ENCODE measurements around the gene DOCK3. TPM values are rescaled to one million over a fixed set of nuclear protein-coding genes. Genes with fewer than 3 reads are reported as not detected.

Gene DOCK3
- total RNA-seq, 1 donor from 2014 or later, result 0.52 TPM

DNA sequence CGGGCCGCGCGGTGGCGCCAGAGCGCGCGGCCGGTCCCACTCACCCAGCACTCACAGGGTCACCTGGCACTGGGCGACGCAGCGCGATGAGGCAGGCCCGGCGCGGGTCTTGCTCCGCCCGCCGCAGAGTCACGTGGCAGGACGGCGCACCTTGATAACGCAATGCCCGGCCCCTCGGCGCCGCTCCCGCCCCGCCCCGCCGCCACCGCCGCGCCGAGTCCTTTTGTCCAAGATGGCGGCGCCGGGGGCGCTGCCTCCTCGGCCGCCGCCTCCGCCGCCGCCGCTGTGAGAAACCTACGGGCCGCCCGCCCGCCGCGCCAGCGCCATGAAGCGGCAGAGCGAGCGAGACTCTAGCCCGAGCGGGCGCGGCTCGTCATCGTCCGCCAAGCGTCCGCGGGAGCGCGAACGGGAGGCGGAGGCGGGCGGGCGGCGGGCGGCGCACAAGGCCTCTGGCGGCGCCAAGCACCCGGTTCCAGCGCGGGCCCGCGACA is 716.4 kb downstream of the DOCK3 start, which contains the start of gene RBM15B:
RBM15B (plus strand) TSS at position 211 of the 491 bp plus-strand sequence; CDS start at position 326, 115 bp downstream.
- peak; percentile 41 for DNase-seq (ENCODE audit: low read depth)
- TF ChIP-seq, protein P1, sequence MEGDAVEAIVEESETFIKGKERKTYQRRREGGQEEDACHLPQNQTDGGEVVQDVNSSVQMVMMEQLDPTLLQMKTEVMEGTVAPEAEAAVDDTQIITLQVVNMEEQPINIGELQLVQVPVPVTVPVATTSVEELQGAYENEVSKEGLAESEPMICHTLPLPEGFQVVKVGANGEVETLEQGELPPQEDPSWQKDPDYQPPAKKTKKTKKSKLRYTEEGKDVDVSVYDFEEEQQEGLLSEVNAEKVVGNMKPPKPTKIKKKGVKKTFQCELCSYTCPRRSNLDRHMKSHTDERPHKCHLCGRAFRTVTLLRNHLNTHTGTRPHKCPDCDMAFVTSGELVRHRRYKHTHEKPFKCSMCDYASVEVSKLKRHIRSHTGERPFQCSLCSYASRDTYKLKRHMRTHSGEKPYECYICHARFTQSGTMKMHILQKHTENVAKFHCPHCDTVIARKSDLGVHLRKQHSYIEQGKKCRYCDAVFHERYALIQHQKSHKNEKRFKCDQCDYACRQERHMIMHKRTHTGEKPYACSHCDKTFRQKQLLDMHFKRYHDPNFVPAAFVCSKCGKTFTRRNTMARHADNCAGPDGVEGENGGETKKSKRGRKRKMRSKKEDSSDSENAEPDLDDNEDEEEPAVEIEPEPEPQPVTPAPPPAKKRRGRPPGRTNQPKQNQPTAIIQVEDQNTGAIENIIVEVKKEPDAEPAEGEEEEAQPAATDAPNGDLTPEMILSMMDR (conservative IDR thresholded peaks at IDR 0.05; ENCODE audit: low read depth, low read length), result peak; percentile 70
- peak within 1 kb of the TSS; percentile 72 for H3K4me3 ChIP-seq (ENCODE audit: low read depth, low read length)

DNA sequence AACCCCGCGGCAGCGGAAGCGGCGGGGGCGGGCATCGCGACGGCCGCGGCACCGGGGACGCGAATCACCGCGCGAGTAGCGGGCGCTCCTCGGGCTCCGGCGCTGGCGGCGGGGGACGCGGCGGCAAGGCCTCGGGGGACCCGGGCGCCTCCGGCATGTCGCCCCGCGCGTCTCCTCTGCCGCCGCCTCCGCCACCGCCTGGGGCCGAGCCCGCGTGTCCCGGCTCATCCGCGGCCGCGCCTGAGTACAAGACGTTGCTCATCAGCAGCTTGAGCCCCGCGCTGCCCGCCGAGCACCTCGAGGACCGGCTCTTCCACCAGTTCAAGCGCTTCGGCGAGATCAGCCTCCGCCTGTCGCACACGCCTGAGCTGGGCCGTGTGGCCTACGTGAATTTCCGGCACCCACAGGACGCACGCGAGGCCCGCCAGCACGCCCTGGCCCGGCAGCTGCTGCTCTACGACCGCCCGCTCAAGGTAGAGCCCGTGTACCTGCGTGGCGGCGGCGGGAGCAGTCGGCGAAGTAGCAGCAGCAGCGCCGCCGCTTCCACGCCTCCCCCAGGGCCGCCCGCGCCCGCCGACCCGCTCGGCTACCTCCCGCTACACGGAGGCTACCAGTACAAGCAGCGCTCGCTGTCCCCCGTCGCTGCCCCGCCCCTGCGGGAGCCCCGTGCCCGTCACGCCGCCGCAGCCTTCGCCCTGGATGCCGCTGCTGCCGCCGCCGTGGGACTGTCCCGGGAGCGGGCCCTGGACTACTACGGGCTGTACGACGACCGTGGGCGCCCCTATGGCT is 717.0 kb downstream of the DOCK3 start:
- peak overlapping the region; percentile 72 for H3K4me3 ChIP-seq (ENCODE audit: low read depth, low read length)
- no peak for DNase-seq (ENCODE audit: low read depth)
- TF ChIP-seq, protein P1 (conservative IDR thresholded peaks at IDR 0.05; ENCODE audit: low read depth, low read length), result no peak

DNA sequence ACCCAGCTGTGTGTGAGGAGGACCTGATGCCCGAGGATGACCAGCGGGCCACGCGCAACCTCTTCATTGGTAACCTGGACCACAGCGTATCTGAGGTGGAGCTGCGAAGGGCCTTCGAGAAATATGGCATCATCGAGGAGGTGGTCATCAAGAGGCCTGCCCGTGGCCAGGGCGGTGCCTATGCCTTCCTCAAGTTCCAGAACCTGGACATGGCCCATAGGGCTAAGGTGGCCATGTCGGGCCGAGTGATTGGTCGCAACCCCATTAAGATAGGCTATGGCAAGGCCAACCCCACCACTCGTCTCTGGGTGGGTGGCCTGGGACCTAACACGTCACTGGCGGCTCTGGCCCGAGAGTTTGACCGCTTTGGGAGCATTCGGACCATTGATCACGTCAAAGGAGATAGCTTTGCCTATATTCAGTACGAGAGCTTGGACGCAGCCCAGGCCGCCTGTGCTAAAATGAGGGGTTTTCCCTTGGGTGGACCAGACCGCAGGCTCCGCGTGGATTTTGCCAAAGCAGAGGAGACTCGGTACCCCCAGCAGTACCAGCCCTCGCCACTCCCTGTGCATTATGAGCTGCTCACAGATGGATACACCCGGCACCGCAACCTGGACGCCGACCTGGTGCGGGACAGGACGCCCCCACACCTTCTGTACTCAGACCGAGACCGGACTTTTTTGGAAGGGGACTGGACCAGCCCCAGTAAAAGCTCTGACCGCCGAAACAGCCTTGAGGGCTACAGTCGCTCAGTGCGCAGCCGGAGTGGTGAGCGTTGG is 717.8 kb downstream of the DOCK3 start:
- TF ChIP-seq, protein P1 (conservative IDR thresholded peaks at IDR 0.05; ENCODE audit: low read depth, low read length), result no peak
- no peak for DNase-seq (ENCODE audit: low read depth)
- peak overlapping the region; percentile 72 for H3K4me3 ChIP-seq (ENCODE audit: low read depth, low read length)

DNA sequence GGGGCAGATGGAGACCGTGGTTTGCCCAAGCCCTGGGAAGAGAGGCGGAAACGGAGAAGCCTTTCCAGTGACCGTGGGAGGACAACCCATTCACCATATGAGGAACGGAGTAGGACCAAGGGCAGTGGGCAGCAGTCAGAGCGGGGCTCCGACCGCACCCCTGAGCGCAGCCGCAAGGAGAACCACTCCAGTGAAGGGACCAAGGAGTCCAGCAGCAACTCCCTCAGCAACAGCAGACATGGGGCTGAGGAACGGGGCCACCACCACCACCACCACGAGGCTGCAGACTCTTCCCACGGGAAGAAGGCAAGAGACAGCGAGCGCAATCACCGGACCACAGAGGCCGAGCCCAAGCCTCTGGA is 718.4 kb downstream of the DOCK3 start:
- H3K4me3 ChIP-seq (ENCODE audit: low read depth, low read length), result no peak overlapping the region
- TF ChIP-seq, protein P1 (conservative IDR thresholded peaks at IDR 0.05; ENCODE audit: low read depth, low read length), result no peak
- DNase-seq (ENCODE audit: low read depth), result no peak

DNA sequence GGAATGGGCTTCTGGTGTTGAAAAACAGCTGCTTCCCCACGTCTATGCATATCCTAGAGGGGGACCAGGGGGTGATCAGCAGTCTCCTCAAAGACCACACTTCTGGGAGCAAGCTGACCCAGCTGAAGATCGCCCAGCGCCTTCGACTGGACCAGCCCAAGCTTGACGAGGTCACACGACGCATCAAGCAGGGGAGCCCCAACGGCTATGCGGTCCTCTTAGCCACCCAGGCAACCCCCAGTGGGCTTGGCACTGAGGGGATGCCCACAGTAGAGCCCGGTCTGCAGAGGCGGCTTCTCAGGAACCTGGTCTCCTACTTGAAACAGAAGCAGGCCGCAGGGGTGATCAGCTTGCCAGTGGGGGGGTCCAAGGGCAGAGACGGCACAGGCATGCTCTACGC is 718.8 kb downstream of the DOCK3 start:
- no peak overlapping the region for H3K4me3 ChIP-seq (ENCODE audit: low read depth, low read length)
- no peak for DNase-seq (ENCODE audit: low read depth)
- TF ChIP-seq, protein P1 (conservative IDR thresholded peaks at IDR 0.05; ENCODE audit: low read depth, low read length), result no peak

DNA sequence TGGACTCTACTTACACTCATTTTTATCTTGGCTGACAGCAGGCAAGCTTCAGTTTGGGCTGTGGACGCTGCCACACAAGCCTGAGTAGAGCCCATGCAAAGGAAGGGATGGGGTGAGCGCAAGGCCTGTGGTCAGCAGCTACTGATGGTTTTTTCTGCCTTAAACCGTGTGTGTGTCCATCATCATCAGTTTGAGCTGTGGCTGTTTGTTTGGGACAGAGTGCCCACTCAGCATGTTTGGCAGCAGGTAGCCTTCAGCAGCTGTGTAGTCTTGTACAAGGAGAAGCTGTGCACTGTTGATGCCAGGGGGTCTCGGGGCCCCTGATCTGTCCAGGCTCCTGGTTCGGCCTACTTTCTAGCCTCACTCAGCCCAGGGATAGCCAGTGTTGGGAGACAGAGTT is 719.8 kb downstream of the DOCK3 start:
- no peak overlapping the region for H3K4me3 ChIP-seq (ENCODE audit: low read depth, low read length)
- TF ChIP-seq, protein P1 (conservative IDR thresholded peaks at IDR 0.05; ENCODE audit: low read depth, low read length), result no peak
- DNase-seq (ENCODE audit: low read depth), result no peak

All from epithelial cell of proximal tubule (primary cell).